Sigmoid colon (tissue), 4 donors: ENCODE data around the gene ZNF446.

Experiments used
- EP300 ChIP-seq, 4 donors: sonication (generic); formaldehyde crosslinking; IDR thresholded peaks; one replicate each; pipeline ENCODE4 v1.6.1; 2017; ENCODE audit warnings: antibody characterized with exemption in 4 of 4
- POLR2A ChIP-seq, 2 donors: fragments of 450-650 bp; IDR thresholded peaks; one replicate each; pipeline ENCODE4 v1.6.1; 2016; ENCODE audit warnings: antibody characterized with exemption in 2 of 2, mild to moderate bottlenecking in 2 of 2, moderate library complexity in 2 of 2
- POLR2AphosphoS5 ChIP-seq, 4 donors: sonication (generic); formaldehyde crosslinking; IDR thresholded peaks; one replicate each; pipeline ENCODE4 v1.6.1; 2017; ENCODE audit warnings: antibody characterized with exemption in 4 of 4
- TF ChIP-seq, protein P1 (sequence below), 4 experiments: fragments of 450-650 bp in 3 of 4; fragments of 200-600 bp in 1 of 4; IDR thresholded peaks; one replicate each; pipeline ENCODE4 v1.5.1; 2016 to 2019; ENCODE audit warnings: antibody characterized with exemption in 4 of 4, mild to moderate bottlenecking in 3 of 4, moderate library complexity in 2 of 4

- TF ChIP-seq, protein P1, sequence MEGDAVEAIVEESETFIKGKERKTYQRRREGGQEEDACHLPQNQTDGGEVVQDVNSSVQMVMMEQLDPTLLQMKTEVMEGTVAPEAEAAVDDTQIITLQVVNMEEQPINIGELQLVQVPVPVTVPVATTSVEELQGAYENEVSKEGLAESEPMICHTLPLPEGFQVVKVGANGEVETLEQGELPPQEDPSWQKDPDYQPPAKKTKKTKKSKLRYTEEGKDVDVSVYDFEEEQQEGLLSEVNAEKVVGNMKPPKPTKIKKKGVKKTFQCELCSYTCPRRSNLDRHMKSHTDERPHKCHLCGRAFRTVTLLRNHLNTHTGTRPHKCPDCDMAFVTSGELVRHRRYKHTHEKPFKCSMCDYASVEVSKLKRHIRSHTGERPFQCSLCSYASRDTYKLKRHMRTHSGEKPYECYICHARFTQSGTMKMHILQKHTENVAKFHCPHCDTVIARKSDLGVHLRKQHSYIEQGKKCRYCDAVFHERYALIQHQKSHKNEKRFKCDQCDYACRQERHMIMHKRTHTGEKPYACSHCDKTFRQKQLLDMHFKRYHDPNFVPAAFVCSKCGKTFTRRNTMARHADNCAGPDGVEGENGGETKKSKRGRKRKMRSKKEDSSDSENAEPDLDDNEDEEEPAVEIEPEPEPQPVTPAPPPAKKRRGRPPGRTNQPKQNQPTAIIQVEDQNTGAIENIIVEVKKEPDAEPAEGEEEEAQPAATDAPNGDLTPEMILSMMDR (IDR thresholded peaks at IDR 0.05), result no peak
- TF ChIP-seq POLR2A (IDR thresholded peaks at IDR 0.05), result no peak
- TF ChIP-seq POLR2AphosphoS5 (IDR thresholded peaks at IDR 0.05), result no peak
- TF ChIP-seq EP300 (IDR thresholded peaks at IDR 0.05), result no peak
Measured at GRCh38 chr19:58460039-58460438, 16.1 kb upstream of the ZNF446 start.
